IMR-90 (cell line): Measurements from ENCODE around the gene PSMA7. TPM values are rescaled to one million over a fixed set of nuclear protein-coding genes. Genes with fewer than 3 reads are reported as not detected.

Experiments used
- ATAC-seq: fragments of 200-7000 bp; cut with Tn5 transposase; 2 replicates; pipeline ENCODE4 v1.9.1; 2020; ENCODE audit warnings: low read depth, mild to moderate bottlenecking, moderate library complexity
- BruUV-seq: library from RNA; stranded (reverse); fragments of 400-500 nt; replicated peaks from 2 replicates; lab custom pipeline; 2021; lab: Mats Ljungman, UMichigan
- CTCF ChIA-PET: fragments of 300-600 bp; formaldehyde crosslinking; extraction: SDS; loops from one replicate; lab custom pipeline; 2021; ENCODE audit warnings: antibody characterized with exemption; lab: Yijun Ruan, JAX
- POLR2A ChIA-PET: fragments of 300-600 bp; sonication (Branson Sonifier 250); formaldehyde crosslinking; loops from one replicate; lab custom pipeline; 2022; ENCODE audit warnings: antibody characterized with exemption; ENCODE audit not compliant: unreplicated experiment; lab: Charles Lee
- DNase-seq: peaks from one replicate; pipeline ENCODE4 v3.0.0; 2013
- H2AFZ ChIP-seq: replicated peaks from 2 replicates; pipeline ENCODE3; 2013; ENCODE audit warnings: low read length, mild to moderate bottlenecking; ENCODE audit not compliant: poor library complexity
- H2AK5ac ChIP-seq: 2 replicates; pipeline ENCODE4 v1.6.1; 2013; ENCODE audit warnings: low read depth, low read length, inconsistent platforms
- H2AK9ac ChIP-seq: replicated peaks from 2 replicates; pipeline ENCODE3; 2013; ENCODE audit warnings: mild to moderate bottlenecking, low read depth, low read length, moderate library complexity; ENCODE audit not compliant: poor library complexity
- H2BK120ac ChIP-seq: 2 replicates; pipeline ENCODE4 v1.6.1; 2013; ENCODE audit warnings: low read depth, low read length, inconsistent platforms
- H2BK15ac ChIP-seq: 3 replicates; pipeline ENCODE4 v1.6.1; 2013; ENCODE audit warnings: low read depth, low read length, inconsistent platforms
- H2BK20ac ChIP-seq: 2 replicates; pipeline ENCODE4 v1.6.1; 2013; ENCODE audit warnings: low read depth, mild to moderate bottlenecking, inconsistent platforms, low read length, moderate library complexity
- H2BK5ac ChIP-seq: 2 replicates; pipeline ENCODE4 v1.6.1; 2013; ENCODE audit warnings: mild to moderate bottlenecking, low read depth, low read length, inconsistent platforms; ENCODE audit not compliant: poor library complexity, severe bottlenecking
- H3K14ac ChIP-seq: replicated peaks from 2 replicates; pipeline ENCODE4 v1.6.1; 2013; ENCODE audit warnings: low read depth, low read length, inconsistent platforms
- H3K18ac ChIP-seq: 2 replicates; pipeline ENCODE4 v1.6.1; 2013; ENCODE audit warnings: low read depth, low read length, control low read depth
- H3K23ac ChIP-seq: 2 replicates; pipeline ENCODE4 v1.6.1; 2013; ENCODE audit warnings: low read depth, low read length, inconsistent platforms
- H3K27ac ChIP-seq: 2 replicates; pipeline ENCODE4 v1.5.1; 2013; ENCODE audit warnings: mild to moderate bottlenecking, control low read depth, low read length; ENCODE audit not compliant: insufficient read depth
- H3K27me3 ChIP-seq: 2 replicates; pipeline ENCODE4 v1.6.1; 2013; ENCODE audit warnings: low read length; ENCODE audit not compliant: control insufficient read depth, insufficient read depth
- H3K36me3 ChIP-seq: 2 replicates; pipeline ENCODE4 v1.6.1; 2013; ENCODE audit warnings: low read length, mixed read lengths; ENCODE audit not compliant: control insufficient read depth, insufficient read depth
- H3K4ac ChIP-seq: 2 replicates; pipeline ENCODE4 v1.6.1; 2013; ENCODE audit warnings: low read depth, low read length, inconsistent platforms
- H3K4me1 ChIP-seq: 2 replicates; pipeline ENCODE4 v1.6.1; 2013; ENCODE audit warnings: low read length, mixed read lengths; ENCODE audit not compliant: control insufficient read depth, insufficient read depth
- H3K4me2 ChIP-seq: 2 replicates; pipeline ENCODE4 v1.6.1; 2013; ENCODE audit warnings: low read depth, mild to moderate bottlenecking, control low read depth, low read length, moderate library complexity
- H3K4me3 ChIP-seq: 2 replicates; pipeline ENCODE4 v1.5.1; 2013; ENCODE audit warnings: low read depth, mild to moderate bottlenecking, control low read depth, low read length, moderate library complexity; ENCODE audit not compliant: insufficient read depth
- H3K56ac ChIP-seq: 2 replicates; pipeline ENCODE4 v1.6.1; 2013; ENCODE audit warnings: low read length, inconsistent platforms; ENCODE audit not compliant: insufficient read depth; ENCODE audit errors: extremely low read depth
- H3K79me1 ChIP-seq, 2 experiments: 2 replicates each; pipeline ENCODE4 v1.6.1; 2013; ENCODE audit warnings: low read length in 2 of 2, inconsistent platforms in 1 of 2, low read depth in 1 of 2
- H3K9ac ChIP-seq: 2 replicates; pipeline ENCODE4 v1.6.1; 2013; ENCODE audit warnings: low read depth, low read length, control low read depth
- H3K9me1 ChIP-seq: 2 replicates; pipeline ENCODE4 v1.6.1; 2013; ENCODE audit warnings: low read length, inconsistent platforms; ENCODE audit not compliant: insufficient read depth
- H3K9me3 ChIP-seq: 2 replicates; pipeline ENCODE4 v1.6.1; 2013; ENCODE audit warnings: low read length; ENCODE audit not compliant: control insufficient read depth, insufficient read depth
- H4K20me1 ChIP-seq: 2 replicates; pipeline ENCODE4 v1.6.1; 2013; ENCODE audit warnings: low read length, inconsistent platforms; ENCODE audit not compliant: insufficient read depth
- H4K5ac ChIP-seq: 2 replicates; pipeline ENCODE4 v1.6.1; 2013; ENCODE audit warnings: mild to moderate bottlenecking, low read depth, low read length, control low read depth
- H4K8ac ChIP-seq, 2 experiments: 2 replicates each; pipeline ENCODE4 v1.6.1; 2013; ENCODE audit warnings: low read depth in 2 of 2, low read length in 2 of 2, control low read depth in 1 of 2, inconsistent platforms in 1 of 2
- H4K91ac ChIP-seq: 2 replicates; pipeline ENCODE4 v1.6.1; 2013; ENCODE audit warnings: low read depth, low read length, inconsistent platforms; ENCODE audit not compliant: insufficient read depth
- FOS ChIP-seq: fragments of 150-350 bp; IDR thresholded peaks from 2 replicates; pipeline ENCODE4 v1.6.1; 2016; ENCODE audit warnings: low read depth, low read length
- MAZ ChIP-seq: IDR thresholded peaks from 2 replicates; pipeline ENCODE4 v1.6.1; 2012; ENCODE audit warnings: low read depth, mild to moderate bottlenecking, low read length, improper control_type of control experiment, moderate library complexity, borderline replicate concordance
- MXI1 ChIP-seq: IDR thresholded peaks from 2 replicates; pipeline ENCODE4 v1.6.1; 2012; ENCODE audit warnings: low read depth, mild to moderate bottlenecking, low read length, moderate library complexity, borderline replicate concordance
- NFE2L2 ChIP-seq: fragments of 150-350 bp; IDR thresholded peaks from 2 replicates; pipeline ENCODE4 v1.6.1; 2016; ENCODE audit warnings: low read depth, mild to moderate bottlenecking, low read length
- RAD21 ChIP-seq: IDR thresholded peaks from 2 replicates; pipeline ENCODE4 v1.6.1; 2012; ENCODE audit warnings: low read length, improper control_type of control experiment
- WGBS, 2 experiments: methylation state at CpG; one replicate each; pipeline versions ENCODE4 v1.1.5 to v1.1.7; 2013; ENCODE audit warnings: missing lambda C conversion rate in 2 of 2; ENCODE audit not compliant: insufficient read length in 1 of 2; ENCODE audit errors: extremely low coverage in 2 of 2; 5-methylcytosine and 5-hydroxymethylcytosine counted together
- dilution Hi-C: fragments of 300-500 bp; cut with HindIII; formaldehyde crosslinking; loops from one replicate; pipeline ENCODE4 v1.14.3; 2018; ENCODE audit warnings: low sequenced_read_pairs; ENCODE audit not compliant: unreplicated experiment
- in situ Hi-C: fragments of 300-500 bp; cut with MboI; formaldehyde crosslinking; loops from 3 replicates; pipeline ENCODE4 v1.14.3; 2019; ENCODE audit warnings: low sequenced_read_pairs, inconsistent platforms, mixed read lengths
- intact Hi-C: fragments of 100-400 bp; cut with micrococcal nuclease; formaldehyde crosslinking; loops from 2 replicates; pipeline ENCODE4 v1.10.0; 2022
- polyA plus RNA-seq, 3 experiments: library from polyadenylated mRNA; depleted of rRNA; stranded (reverse); fragments of >200 nt; gene quantifications; 2 replicates each; pipeline ENCODE4 v1.2.3, GENCODE V29; 2012; ENCODE audit warnings: low replicate concordance in 1 of 3
- total RNA-seq: library from RNA; depleted of rRNA; stranded (reverse); fragments of >200 nt; gene quantifications from 2 replicates; pipeline ENCODE4 v1.2.3, GENCODE V29; 2012; rRNA removed
- TF ChIP-seq, protein P1 (sequence below): conservative IDR thresholded peaks from 2 replicates; pipeline ENCODE4 v1.5.1; 2012; ENCODE audit warnings: mild to moderate bottlenecking, low read depth, low read length, improper control_type of control experiment

Gene PSMA7
- total and polyA plus RNA-seq, 2 of the 4 experiments (the other 2 are of a cell fraction) = 417 to 458 TPM

DNA sequence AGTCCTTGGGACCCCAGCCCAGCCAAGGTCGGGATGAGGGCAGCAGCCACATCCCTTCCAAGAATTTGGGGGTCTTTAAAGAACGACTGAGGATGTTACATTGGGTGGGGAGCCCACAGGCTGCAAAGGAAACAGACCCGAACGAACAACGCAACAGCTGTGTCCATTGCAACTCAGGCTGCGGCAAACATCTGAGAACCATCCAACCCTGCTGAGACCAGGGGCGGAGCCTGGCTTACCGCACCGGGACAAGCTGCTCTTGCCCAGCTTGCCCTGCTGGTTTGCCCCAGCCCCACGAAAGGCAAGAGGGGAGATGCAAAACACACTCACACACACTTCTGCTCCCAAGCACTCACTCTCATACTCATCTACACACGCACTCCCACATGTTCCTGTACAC lies 56.0 kb downstream of the PSMA7 start:
- Histone ChIP-seq H4K8ac (no peak overlapping the region), H3K23ac (no peak overlapping the region), H4K91ac (no peak overlapping the region; the same call in 1 of the 2 replicates), H3K9me3 (no peaks in the 10 kb centered on the region), H3K4ac (no peak overlapping the region), H3K27me3 (peaks cover 9% of the 10 kb centered on the region; the same call in 1 of the 2 replicates), H3K4me3 (no peak overlapping the region), H3K56ac (no peak overlapping the region), H2AK9ac (no peak overlapping the region), H4K20me1 (peaks cover 4% of the 10 kb centered on the region; the same call in 1 of the 2 replicates), H2AFZ (no peak overlapping the region), H4K5ac (no peak overlapping the region), H2BK20ac (no peak overlapping the region), H2AK5ac (peak overlapping the region; percentile 88), H2BK15ac (no peak overlapping the region), H3K18ac (no peak overlapping the region), H3K14ac (no peak overlapping the region), H2BK120ac (0 out of 2 replicates have a peak overlapping the region, but pooled peaks have one; percentile 17), H3K9me1 (peaks cover 11% of the 10 kb centered on the region), H3K27ac (no peak overlapping the region), H2BK5ac (no peak overlapping the region), H3K4me2 (no peak overlapping the region; the same call in 1 of the 2 replicates), H3K4me1 (peaks cover 7% of the 10 kb centered on the region), H3K9ac (no peak overlapping the region), H3K36me3 (no peaks in the 10 kb centered on the region), H3K79me1 (no peaks in the 10 kb centered on the region; a peak in 1 of 4 replicates)
- no peak for DNase-seq
- no TSS peak for BruUV-seq
- CTCF ChIA-PET = no interaction called here
- POLR2A ChIA-PET = no interaction called here
- 52% methylated on average over 7 of the region's 11 CpGs; no CpG with 5 or more reads in 1 of the 2 experiments for WGBS, 2 experiments
- no peak for TF ChIP-seq NFE2L2
- TF ChIP-seq MAZ = no peak
- TF ChIP-seq MXI1 = no peak
- TF ChIP-seq, protein P1, sequence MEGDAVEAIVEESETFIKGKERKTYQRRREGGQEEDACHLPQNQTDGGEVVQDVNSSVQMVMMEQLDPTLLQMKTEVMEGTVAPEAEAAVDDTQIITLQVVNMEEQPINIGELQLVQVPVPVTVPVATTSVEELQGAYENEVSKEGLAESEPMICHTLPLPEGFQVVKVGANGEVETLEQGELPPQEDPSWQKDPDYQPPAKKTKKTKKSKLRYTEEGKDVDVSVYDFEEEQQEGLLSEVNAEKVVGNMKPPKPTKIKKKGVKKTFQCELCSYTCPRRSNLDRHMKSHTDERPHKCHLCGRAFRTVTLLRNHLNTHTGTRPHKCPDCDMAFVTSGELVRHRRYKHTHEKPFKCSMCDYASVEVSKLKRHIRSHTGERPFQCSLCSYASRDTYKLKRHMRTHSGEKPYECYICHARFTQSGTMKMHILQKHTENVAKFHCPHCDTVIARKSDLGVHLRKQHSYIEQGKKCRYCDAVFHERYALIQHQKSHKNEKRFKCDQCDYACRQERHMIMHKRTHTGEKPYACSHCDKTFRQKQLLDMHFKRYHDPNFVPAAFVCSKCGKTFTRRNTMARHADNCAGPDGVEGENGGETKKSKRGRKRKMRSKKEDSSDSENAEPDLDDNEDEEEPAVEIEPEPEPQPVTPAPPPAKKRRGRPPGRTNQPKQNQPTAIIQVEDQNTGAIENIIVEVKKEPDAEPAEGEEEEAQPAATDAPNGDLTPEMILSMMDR = no peak
- TF ChIP-seq RAD21 = no peak
- no peak for TF ChIP-seq FOS
- in situ Hi-C loops = no loop called here
- no peak for ATAC-seq
- intact Hi-C loops = no loop called here
- dilution Hi-C loops = no loop called here

Other genes with a start within 250 kb of the PSMA7 start
- gene TAF4, start 77.5 kb downstream of the PSMA7 start, total RNA-seq = 1.4 and 1.7 TPM in 2 replicates
- gene TAF4, start 77.5 kb downstream of the PSMA7 start, polyA plus RNA-seq (2012; rRNA removed) = 4.9 and 5.1 TPM in 2 replicates
- gene LSM14B, start 20.9 kb downstream of the PSMA7 start, total RNA-seq = 23.7 and 30.6 TPM in 2 replicates
- 41.1 and 46.7 TPM in 2 replicates for gene LSM14B, start 20.9 kb downstream of the PSMA7 start, polyA plus RNA-seq (2012; rRNA removed)
- 8.1 and 10.6 TPM in 2 replicates for gene SS18L1, start 375 bp upstream of the PSMA7 start, total RNA-seq
- 12.2 and 15.6 TPM in 2 replicates for gene SS18L1, start 375 bp upstream of the PSMA7 start, polyA plus RNA-seq (2012; rRNA removed)
- 11.5 and 12.2 TPM in 2 replicates for gene MTG2, start 39.6 kb upstream of the PSMA7 start, total RNA-seq
- 23.9 and 25.2 TPM in 2 replicates for gene MTG2, start 39.6 kb upstream of the PSMA7 start, polyA plus RNA-seq (2012; rRNA removed)
- not detected in 2 replicates for gene HRH3, start 76.9 kb upstream of the PSMA7 start, total RNA-seq
- not detected in 2 replicates for gene HRH3, start 76.9 kb upstream of the PSMA7 start, polyA plus RNA-seq (2012; rRNA removed)
- 27.6 and 28.6 TPM in 2 replicates for gene OSBPL2, start 95.1 kb upstream of the PSMA7 start, total RNA-seq
- 17.7 and 19.3 TPM in 2 replicates for gene OSBPL2, start 95.1 kb upstream of the PSMA7 start, polyA plus RNA-seq (2012; rRNA removed)
- 96.9 and 103 TPM in 2 replicates for gene ADRM1, start 159.6 kb upstream of the PSMA7 start, total RNA-seq
- 149 and 188 TPM in 2 replicates for gene ADRM1, start 159.6 kb upstream of the PSMA7 start, polyA plus RNA-seq (2012; rRNA removed)
- gene LAMA5, start 223.9 kb upstream of the PSMA7 start, total RNA-seq = 0.56 and 0.90 TPM in 2 replicates
- 7.3 and 11.4 TPM in 2 replicates for gene LAMA5, start 223.9 kb upstream of the PSMA7 start, polyA plus RNA-seq (2012; rRNA removed)
- gene RPS21, start 243.7 kb upstream of the PSMA7 start, total RNA-seq = 2,710 and 3,846 TPM in 2 replicates
- gene RPS21, start 243.7 kb upstream of the PSMA7 start, polyA plus RNA-seq (2012; rRNA removed) = 4,298 and 4,766 TPM in 2 replicates